Islet precursor cell (in vitro differentiated cells): ENCODE results near the gene ORC5.
A peak's percentile ranks its signal among the peaks of the same experiment; 100 is the strongest.
"Not testable (repeated sequence)": the region's sequence is repeated elsewhere in the genome, so short reads cannot be mapped to it uniquely, and the experiment has no call there.

Source experiments
- DNase-seq: peaks from one replicate; pipeline ENCODE4 v3.0.0-alpha.2; 2018

Gene ORC5

GRCh38 chr7:104179178-104179577 lies 28.6 kb downstream of the ORC5 start:
- DNase-seq, result no peak

GRCh38 chr7:104177565-104178083 lies 30.2 kb downstream of the ORC5 start:
- DNase-seq, result not testable (repeated sequence)

GRCh38 chr7:104176332-104176731 lies 31.5 kb downstream of the ORC5 start:
- no peak for DNase-seq

- no peak for DNase-seq
Observed at GRCh38 chr7:104175361-104175984, 32.3 kb downstream of the ORC5 start.

- DNase-seq, result no peak
Observed at GRCh38 chr7:104174798-104175197, 33.0 kb downstream of the ORC5 start.

- no peak for DNase-seq
Observed at GRCh38 chr7:104162081-104162480, 45.7 kb downstream of the ORC5 start.

- DNase-seq, result no peak
Observed at GRCh38 chr7:104161244-104161643, 46.6 kb downstream of the ORC5 start.

GRCh38 chr7:104160375-104160774 lies 47.4 kb downstream of the ORC5 start:
- DNase-seq, result no peak

GRCh38 chr7:104156842-104157277 lies 51.0 kb downstream of the ORC5 start:
- DNase-seq, result no peak

GRCh38 chr7:104153287-104153686 lies 54.5 kb downstream of the ORC5 start:
- no peak for DNase-seq

GRCh38 chr7:104152468-104152867 lies 55.3 kb downstream of the ORC5 start:
- no peak for DNase-seq

- no peak for DNase-seq
Observed at GRCh38 chr7:104150470-104150869, 57.3 kb downstream of the ORC5 start.

- no peak for DNase-seq
Observed at GRCh38 chr7:104149822-104150221, 58.0 kb downstream of the ORC5 start.

- DNase-seq, result no peak
Observed at GRCh38 chr7:104142147-104142546, 65.7 kb downstream of the ORC5 start.

GRCh38 chr7:104137971-104138370 lies 69.8 kb downstream of the ORC5 start:
- DNase-seq, result peak; percentile 87

- DNase-seq, result no peak
Observed at GRCh38 chr7:104137511-104137910, 70.3 kb downstream of the ORC5 start.

- no peak for DNase-seq
Observed at GRCh38 chr7:104136981-104137380, 70.8 kb downstream of the ORC5 start.

- DNase-seq, result no peak
Observed at GRCh38 chr7:104136561-104136960, 71.3 kb downstream of the ORC5 start.

GRCh38 chr7:104135760-104136558 lies 71.9 kb downstream of the ORC5 start:
- no peak for DNase-seq

GRCh38 chr7:104133238-104133637 lies 74.6 kb downstream of the ORC5 start:
- DNase-seq, result no peak

- DNase-seq, result no peak
Observed at GRCh38 chr7:104130726-104131125, 77.1 kb downstream of the ORC5 start.

- DNase-seq, result no peak
Observed at GRCh38 chr7:104127204-104127603, 80.6 kb downstream of the ORC5 start.

- peak; percentile 58 for DNase-seq
Observed at GRCh38 chr7:104126411-104126841, 81.4 kb downstream of the ORC5 start.

GRCh38 chr7:104124893-104125477 lies 82.8 kb downstream of the ORC5 start:
- DNase-seq, result no peak
